ENCODE measurements around the gene GRM4. TPM values are rescaled to one million over a fixed set of nuclear protein-coding genes. Genes with fewer than 3 reads are reported as not detected.
"Not testable (repeated sequence)": the region's sequence is repeated elsewhere in the genome, so short reads cannot be mapped to it uniquely, and the experiment has no call there.

Gene GRM4
- total RNA-seq, 1 experiment from 2014 or later, result 0.41 TPM

GRCh38 chr6:34043359-34043758 is 102.5 kb downstream of the GRM4 start:
- no peak overlapping the region for H3K4me3 ChIP-seq (ENCODE audit: low read depth, low read length, poor library complexity, severe bottlenecking)
- H3K27me3 ChIP-seq (replicated peaks; ENCODE audit: insufficient read depth, low read depth, low read length, poor library complexity), result no peaks in the 10 kb centered on the region
- ChIA-PET POLR2A (ENCODE audit: low non-redundant PET) (no interaction called here), CTCF (interaction anchor here (0.5 to 0.7 kb wide), 2 partner anchors 120 to 491 kb away, joined by 7 to 8 read pairs; no protein-coding TSS in a partner anchor)
- no peak for DNase-seq (ENCODE audit: low spot score)
- no peaks in the 10 kb centered on the region for H3K4me1 ChIP-seq (ENCODE audit: insufficient read depth, low read length, poor library complexity, severe bottlenecking)
- H3K36me3 ChIP-seq (ENCODE audit: insufficient read depth, low read length, poor library complexity, severe bottlenecking), result no peaks in the 10 kb centered on the region
- no TSS peak for BruUV-seq (replicated peaks)
- no peak overlapping the region for H3K27ac ChIP-seq (ENCODE audit: low read depth, low read length, poor library complexity, severe bottlenecking)
- no peaks in the 10 kb centered on the region for H3K9me3 ChIP-seq (ENCODE audit: low read depth, low read length, poor library complexity, severe bottlenecking)
- no peak for TF ChIP-seq CTCF (conservative IDR thresholded peaks at IDR 0.05; ENCODE audit: low read depth, low read length)
- TF ChIP-seq EZH2 (IDR thresholded peaks at IDR 0.05; ENCODE audit: borderline replicate concordance, low read depth, low read length, poor library complexity, severe bottlenecking), result no peak
- intact Hi-C loops (cut with micrococcal nuclease; ENCODE audit: unreplicated experiment), result no loop called here

- H3K27ac ChIP-seq (ENCODE audit: low read depth, low read length, poor library complexity, severe bottlenecking); intact Hi-C loops (cut with micrococcal nuclease; ENCODE audit: unreplicated experiment); H3K36me3 ChIP-seq (ENCODE audit: insufficient read depth, low read length, poor library complexity, severe bottlenecking); H3K27me3 ChIP-seq (replicated peaks; ENCODE audit: insufficient read depth, low read depth, low read length, poor library complexity); POLR2A ChIA-PET (ENCODE audit: low non-redundant PET); BruUV-seq (replicated peaks); H3K4me1 ChIP-seq (ENCODE audit: insufficient read depth, low read length, poor library complexity, severe bottlenecking); H3K9me3 ChIP-seq (ENCODE audit: low read depth, low read length, poor library complexity, severe bottlenecking); H3K4me3 ChIP-seq (ENCODE audit: low read depth, low read length, poor library complexity, severe bottlenecking); DNase-seq (ENCODE audit: low spot score); CTCF ChIA-PET: not testable (repeated sequence)
Measured at GRCh38 chr6:34041998-34042397, 103.9 kb downstream of the GRM4 start.

GRCh38 chr6:34041385-34041784 is 104.5 kb downstream of the GRM4 start:
- Histone ChIP-seq H3K9me3 (ENCODE audit: low read depth, low read length, poor library complexity, severe bottlenecking) (no peaks in the 10 kb centered on the region), H3K27me3 (replicated peaks; ENCODE audit: insufficient read depth, low read depth, low read length, poor library complexity) (no peaks in the 10 kb centered on the region), H3K27ac (ENCODE audit: low read depth, low read length, poor library complexity, severe bottlenecking) (no peak overlapping the region), H3K36me3 (ENCODE audit: insufficient read depth, low read length, poor library complexity, severe bottlenecking) (no peaks in the 10 kb centered on the region), H3K4me1 (ENCODE audit: insufficient read depth, low read length, poor library complexity, severe bottlenecking) (no peaks in the 10 kb centered on the region), H3K4me3 (ENCODE audit: low read depth, low read length, poor library complexity, severe bottlenecking) (no peak overlapping the region)
- TF ChIP-seq CTCF (conservative IDR thresholded peaks at IDR 0.05; ENCODE audit: low read depth, low read length), result no peak
- TF ChIP-seq EZH2 (IDR thresholded peaks at IDR 0.05; ENCODE audit: borderline replicate concordance, low read depth, low read length, poor library complexity, severe bottlenecking), result no peak
- intact Hi-C loops (cut with micrococcal nuclease; ENCODE audit: unreplicated experiment), result no loop called here
- CTCF ChIA-PET, result no interaction called here
- POLR2A ChIA-PET (ENCODE audit: low non-redundant PET), result no interaction called here
- no TSS peak for BruUV-seq (replicated peaks)
- DNase-seq (ENCODE audit: low spot score), result no peak

GRCh38 chr6:34039943-34040342 is 105.9 kb downstream of the GRM4 start:
- no peak for TF ChIP-seq CTCF (conservative IDR thresholded peaks at IDR 0.05; ENCODE audit: low read depth, low read length)
- no peak for TF ChIP-seq EZH2 (IDR thresholded peaks at IDR 0.05; ENCODE audit: borderline replicate concordance, low read depth, low read length, poor library complexity, severe bottlenecking)
- DNase-seq (ENCODE audit: low spot score), result no peak
- Histone ChIP-seq H3K9me3 (ENCODE audit: low read depth, low read length, poor library complexity, severe bottlenecking) (no peaks in the 10 kb centered on the region), H3K4me3 (ENCODE audit: low read depth, low read length, poor library complexity, severe bottlenecking) (no peak overlapping the region), H3K4me1 (ENCODE audit: insufficient read depth, low read length, poor library complexity, severe bottlenecking) (no peaks in the 10 kb centered on the region), H3K36me3 (ENCODE audit: insufficient read depth, low read length, poor library complexity, severe bottlenecking) (no peaks in the 10 kb centered on the region), H3K27ac (ENCODE audit: low read depth, low read length, poor library complexity, severe bottlenecking) (no peak overlapping the region), H3K27me3 (replicated peaks; ENCODE audit: insufficient read depth, low read depth, low read length, poor library complexity) (no peaks in the 10 kb centered on the region)
- ChIA-PET CTCF (no interaction called here), POLR2A (ENCODE audit: low non-redundant PET) (no interaction called here)
- intact Hi-C loops (cut with micrococcal nuclease; ENCODE audit: unreplicated experiment), result loop anchor here (10.0 kb wide), 1 partner anchor 455 kb away; the partner anchor contains the start of gene BAK1
- no TSS peak for BruUV-seq (replicated peaks)
